ENCODE results near the gene DNAJC27.

DNAJC27 gene

GRCh38 chr2:24924266-24924665 is 47.5 kb downstream of the DNAJC27 start:
- no peak for DNase-seq

- DNase-seq = no peak
Observed at GRCh38 chr2:24923106-24923505, 48.6 kb downstream of the DNAJC27 start.

DNA sequence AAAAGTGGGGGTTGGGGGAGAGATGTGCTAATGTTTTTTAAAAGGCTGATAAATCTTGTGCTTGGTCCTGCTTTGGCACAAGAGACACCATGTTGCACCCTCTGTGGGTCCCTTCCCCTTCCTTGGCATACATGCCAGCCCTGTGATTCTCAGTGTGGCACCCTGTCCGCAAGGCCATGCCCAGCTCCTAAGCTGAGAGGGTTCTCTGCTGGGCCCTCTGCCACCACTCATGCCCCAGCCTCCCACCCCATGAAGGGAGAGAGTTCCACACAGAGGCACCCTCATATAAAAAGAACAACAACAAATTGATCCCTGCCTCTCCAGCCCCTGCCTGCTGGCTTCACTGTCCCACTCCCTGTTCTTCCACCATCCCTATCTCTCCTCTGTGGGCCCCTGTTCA is 49.2 kb downstream of the DNAJC27 start:
- no peak for DNase-seq

- no peak for DNase-seq
Observed at GRCh38 chr2:24920809-24921441, 50.8 kb downstream of the DNAJC27 start.

DNA sequence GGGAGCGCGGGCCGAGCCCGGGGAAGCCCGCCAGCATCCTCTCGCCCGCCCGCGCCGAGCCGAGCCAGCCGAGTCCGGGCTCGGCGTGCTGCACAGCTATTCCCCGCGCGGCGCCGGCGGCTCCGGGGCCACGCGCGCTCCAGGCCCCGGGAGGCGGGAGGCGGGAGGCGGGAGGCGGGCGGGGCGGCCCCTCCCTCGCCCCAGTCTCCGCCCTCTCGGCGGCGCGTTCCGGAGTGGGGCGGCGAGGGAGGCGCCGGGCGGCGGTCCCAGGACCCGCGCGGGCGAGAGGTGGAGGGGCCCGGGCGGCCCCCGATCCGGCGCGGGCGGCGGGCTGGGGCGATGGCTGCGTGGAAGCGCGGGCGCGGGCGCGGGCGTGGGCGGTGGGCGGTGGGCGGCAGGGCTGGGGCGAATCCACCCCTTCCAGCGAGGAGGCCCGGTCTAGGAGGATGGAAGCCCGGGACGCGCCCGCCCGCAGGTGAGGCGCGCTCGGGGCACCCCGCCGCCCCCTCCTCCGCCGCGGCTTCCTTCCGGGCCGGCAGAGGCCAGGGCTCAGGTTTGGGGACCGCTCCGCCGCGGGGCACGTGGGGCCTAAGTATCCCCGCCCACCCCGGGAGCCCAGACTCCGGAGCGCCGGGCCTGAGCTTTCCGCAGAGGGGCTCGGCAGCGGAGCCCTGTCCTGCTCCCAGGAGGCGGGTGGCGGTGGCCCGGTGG is 51.5 kb downstream of the DNAJC27 start, which contains the start of gene ADCY3:
Gene ADCY3 (minus strand): TSS at position 140 of the 711 bp plus-strand sequence. CDS start 1,250 bp downstream, outside the sequence.
- no peak for DNase-seq

GRCh38 chr2:24919506-24920097 is 52.2 kb downstream of the DNAJC27 start:
- DNase-seq = no peak

DNA sequence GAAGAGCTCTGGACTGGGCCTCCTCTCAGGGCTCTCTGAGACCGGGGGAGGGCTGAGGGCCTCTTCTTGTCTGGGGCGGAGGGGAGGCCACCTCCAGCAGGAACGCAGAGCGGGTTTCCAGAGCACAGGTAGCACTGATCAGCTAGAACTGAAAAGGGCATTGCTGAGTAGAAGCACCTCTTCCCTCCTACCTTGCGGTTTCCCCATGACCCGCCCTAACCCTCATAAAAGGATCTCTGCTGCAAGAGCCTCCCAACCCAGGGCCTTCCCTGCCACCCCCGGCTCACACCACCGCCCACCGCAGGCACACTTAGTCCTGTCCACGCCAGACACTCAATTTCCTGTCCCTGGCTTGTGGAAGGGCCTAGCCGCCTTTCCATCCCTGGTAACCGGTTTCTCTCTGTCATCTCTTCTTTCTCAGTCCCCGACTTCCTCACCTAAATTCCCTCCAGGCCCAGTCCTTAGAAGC is 52.7 kb downstream of the DNAJC27 start:
- no peak for DNase-seq

GRCh38 chr2:24918326-24919036 is 53.3 kb downstream of the DNAJC27 start:
- no peak for DNase-seq

GRCh38 chr2:24917731-24918325 is 53.9 kb downstream of the DNAJC27 start:
- DNase-seq = no peak

DNA sequence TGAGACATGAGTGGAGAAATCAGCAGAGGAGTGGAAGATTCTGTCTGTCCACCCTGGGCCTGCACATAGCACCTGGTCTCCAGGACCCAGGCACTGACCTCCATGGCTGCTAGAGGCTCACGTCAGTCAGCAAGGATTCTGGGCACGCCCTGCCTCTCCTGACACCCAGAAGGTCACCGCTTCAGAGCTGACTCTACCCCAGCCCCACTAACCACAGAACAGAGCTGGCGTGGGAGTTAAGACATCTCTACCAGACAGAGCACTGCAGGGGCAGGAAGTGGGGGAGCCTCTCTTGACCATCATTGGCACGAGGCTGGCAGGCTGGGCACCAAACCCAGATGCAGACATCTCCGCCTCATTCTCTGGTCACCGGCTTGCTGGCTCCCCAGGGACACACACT is 54.7 kb downstream of the DNAJC27 start:
- DNase-seq = no peak

GRCh38 chr2:24915796-24916195 is 56.0 kb downstream of the DNAJC27 start:
- no peak for DNase-seq

- DNase-seq = no peak
Observed at GRCh38 chr2:24915175-24915574, 56.6 kb downstream of the DNAJC27 start.

GRCh38 chr2:24914713-24915112 is 57.0 kb downstream of the DNAJC27 start:
- no peak for DNase-seq

- DNase-seq = no peak
Observed at GRCh38 chr2:24913911-24914310, 57.8 kb downstream of the DNAJC27 start.

GRCh38 chr2:24912986-24913385 is 58.8 kb downstream of the DNAJC27 start:
- no peak for DNase-seq

GRCh38 chr2:24912523-24912922 is 59.2 kb downstream of the DNAJC27 start:
- DNase-seq = no peak

GRCh38 chr2:24910245-24910644 is 61.5 kb downstream of the DNAJC27 start:
- DNase-seq = no peak

DNA sequence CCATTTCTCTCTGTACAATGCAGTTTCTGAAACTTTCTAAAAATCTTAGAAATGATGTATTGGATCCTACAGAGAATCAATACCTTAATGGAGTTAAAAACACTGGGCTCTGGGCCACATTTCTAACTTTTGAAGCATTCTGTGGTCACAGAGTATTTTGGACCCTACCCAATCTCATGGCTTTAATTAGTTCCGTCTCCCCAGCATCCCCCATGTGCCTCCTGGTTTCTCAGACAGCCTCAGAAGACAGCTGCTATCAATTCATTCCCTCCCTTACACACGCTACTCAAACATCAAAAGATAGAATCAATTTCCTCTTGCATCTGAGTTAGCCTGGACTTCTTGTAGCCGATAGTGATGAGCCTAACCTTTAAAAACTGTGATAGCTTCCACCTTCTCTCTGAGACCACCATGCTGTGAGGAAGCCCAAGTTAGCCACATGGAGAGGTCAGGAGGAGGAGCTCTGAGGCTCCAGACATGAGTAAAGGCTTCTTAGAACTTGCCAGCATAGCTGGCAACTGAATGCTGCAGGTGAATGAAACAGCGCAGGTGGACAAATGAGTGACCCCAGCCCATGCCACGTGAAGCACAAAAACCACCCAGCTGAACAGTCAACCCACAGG is 62.1 kb downstream of the DNAJC27 start:
- no peak for DNase-seq

DNA sequence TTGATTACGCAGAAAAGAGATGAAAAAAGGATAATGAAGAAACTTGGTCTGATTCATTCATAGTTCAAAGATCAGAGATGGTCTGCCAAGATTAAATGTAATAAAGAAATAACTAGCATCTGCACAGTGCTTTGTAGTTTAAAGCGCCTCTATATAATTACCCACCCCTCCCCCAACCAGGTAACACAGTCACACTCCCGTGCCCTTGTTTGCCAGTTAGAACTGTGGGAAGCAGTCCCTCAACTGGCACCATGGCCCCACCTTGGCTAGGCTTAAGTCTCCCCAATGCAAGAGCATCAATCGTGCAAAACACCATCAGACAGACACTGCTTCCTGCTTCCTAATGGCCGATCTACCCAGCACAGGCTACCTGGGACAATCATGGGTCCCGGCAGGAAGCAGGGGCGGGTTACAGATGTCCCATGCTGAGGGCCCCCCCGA is 63.3 kb downstream of the DNAJC27 start:
- no peak for DNase-seq

DNA sequence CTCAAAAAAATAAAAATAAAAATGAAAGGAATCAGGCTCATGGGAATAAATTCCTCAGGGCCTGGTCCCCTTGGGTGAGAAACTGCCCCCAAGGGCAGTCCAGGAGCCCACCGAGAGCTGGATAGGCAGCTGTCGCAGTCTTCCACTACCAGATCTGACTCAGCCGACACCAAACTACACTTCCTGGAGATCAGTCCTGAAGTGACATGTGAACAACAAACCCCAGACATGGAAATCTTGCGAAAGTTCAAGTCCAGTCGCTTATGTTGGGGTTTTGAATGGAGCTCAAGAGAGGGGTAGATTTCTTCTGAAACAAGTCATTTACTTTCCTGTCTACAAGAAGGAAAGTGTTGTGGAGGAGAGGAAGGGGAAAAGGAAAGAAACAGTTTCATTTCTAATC is 64.6 kb downstream of the DNAJC27 start:
- DNase-seq = no peak

- no peak for DNase-seq
Observed at GRCh38 chr2:24906466-24906865, 65.3 kb downstream of the DNAJC27 start.
